22Rv1 (cell line): ENCODE results near the gene ASXL2.

ENCODE experiments used
- ZFX ChIP-seq: fragments of 450-650 bp; IDR thresholded peaks from 2 replicates; pipeline ENCODE4 v1.6.1; 2017; ENCODE audit warnings: antibody characterized with exemption, borderline replicate concordance
- TF ChIP-seq, protein P1 (sequence below): fragments of 450-650 bp; IDR thresholded peaks from 2 replicates; pipeline ENCODE4 v1.5.1; 2017; ENCODE audit warnings: mild to moderate bottlenecking

DNA sequence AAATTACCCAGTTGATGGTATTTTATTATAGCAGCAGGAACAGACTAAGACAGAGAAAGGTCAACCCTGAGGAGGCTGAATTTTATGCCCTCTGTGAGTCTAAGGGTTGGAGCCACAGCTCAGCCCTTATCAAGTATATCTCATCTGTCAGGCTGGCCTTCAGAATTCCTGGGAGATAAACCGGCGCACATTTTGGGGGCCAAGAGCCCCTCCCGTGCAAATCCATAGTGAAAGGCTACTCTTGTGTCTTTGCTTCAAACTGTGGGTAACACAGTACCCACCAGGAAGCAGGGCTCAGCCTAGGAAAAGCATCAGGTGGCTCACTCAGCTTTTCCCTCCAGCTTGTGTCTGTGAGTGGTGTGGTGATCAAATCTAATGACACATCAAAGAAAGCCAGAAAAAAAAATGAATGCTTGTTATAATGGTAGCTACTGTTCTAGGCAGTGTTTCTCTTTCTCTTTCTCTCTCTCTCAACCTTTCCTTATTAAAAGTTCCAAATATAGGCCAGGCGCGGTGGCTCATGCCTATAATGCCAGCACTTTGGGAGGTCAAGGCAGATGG, 25.0 kb upstream of the ASXL2 start:
- TF ChIP-seq, protein P1, sequence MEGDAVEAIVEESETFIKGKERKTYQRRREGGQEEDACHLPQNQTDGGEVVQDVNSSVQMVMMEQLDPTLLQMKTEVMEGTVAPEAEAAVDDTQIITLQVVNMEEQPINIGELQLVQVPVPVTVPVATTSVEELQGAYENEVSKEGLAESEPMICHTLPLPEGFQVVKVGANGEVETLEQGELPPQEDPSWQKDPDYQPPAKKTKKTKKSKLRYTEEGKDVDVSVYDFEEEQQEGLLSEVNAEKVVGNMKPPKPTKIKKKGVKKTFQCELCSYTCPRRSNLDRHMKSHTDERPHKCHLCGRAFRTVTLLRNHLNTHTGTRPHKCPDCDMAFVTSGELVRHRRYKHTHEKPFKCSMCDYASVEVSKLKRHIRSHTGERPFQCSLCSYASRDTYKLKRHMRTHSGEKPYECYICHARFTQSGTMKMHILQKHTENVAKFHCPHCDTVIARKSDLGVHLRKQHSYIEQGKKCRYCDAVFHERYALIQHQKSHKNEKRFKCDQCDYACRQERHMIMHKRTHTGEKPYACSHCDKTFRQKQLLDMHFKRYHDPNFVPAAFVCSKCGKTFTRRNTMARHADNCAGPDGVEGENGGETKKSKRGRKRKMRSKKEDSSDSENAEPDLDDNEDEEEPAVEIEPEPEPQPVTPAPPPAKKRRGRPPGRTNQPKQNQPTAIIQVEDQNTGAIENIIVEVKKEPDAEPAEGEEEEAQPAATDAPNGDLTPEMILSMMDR = no peak
- no peak for TF ChIP-seq ZFX
